Measurements from ENCODE around the gene IL9. TPM values are rescaled to one million over a fixed set of nuclear protein-coding genes. Genes with fewer than 3 reads are reported as not detected.

IL9 gene
- total and polyA plus RNA-seq, 2 experiments from 2014 or later, result not detected

- TF ChIP-seq EZH2phosphoT487 (IDR thresholded peaks at IDR 0.05; ENCODE audit: low read depth, severe bottlenecking, unreplicated experiment), result no peak
- Histone ChIP-seq H3K4me2 (no peak overlapping the region), H3K79me2 (no peaks in the 10 kb centered on the region), H3K27ac (no peak overlapping the region), H4K20me1 (ENCODE audit: insufficient read depth, poor library complexity, severe bottlenecking) (no peaks in the 10 kb centered on the region), H3K27me3 (no peaks in the 10 kb centered on the region), H2AFZ (no peak overlapping the region), H3K4me3 (no peak overlapping the region), H3K36me3 (replicated peaks; ENCODE audit: insufficient read depth, low read depth) (no peaks in the 10 kb centered on the region), H3K4me1 (ENCODE audit: insufficient read depth) (peaks cover 7% of the 10 kb centered on the region), H3K9me3 (ENCODE audit: low read depth) (no peaks in the 10 kb centered on the region), H3K9me2 (replicated peaks; ENCODE audit: insufficient read depth) (no peaks in the 10 kb centered on the region)
- WGBS (ENCODE audit: low lambda C conversion rate, missing lambda C conversion rate), result 81% methylated on average over 3 of the region's 3 CpGs
- no peak for DNase-seq (ENCODE audit: low spot score)
These were observed 21.2 kb downstream of the IL9 start for GRCh38 chr5:135874461-135874860.

GRCh38 chr5:135873831-135874230 lies 21.8 kb downstream of the IL9 start:
- H3K9me3 ChIP-seq (ENCODE audit: low read depth), result no peaks in the 10 kb centered on the region
- WGBS (ENCODE audit: low lambda C conversion rate, missing lambda C conversion rate), result 84% methylated on average over 5 of the region's 5 CpGs
- no peaks in the 10 kb centered on the region for H4K20me1 ChIP-seq (ENCODE audit: insufficient read depth, poor library complexity, severe bottlenecking)
- H3K27me3 ChIP-seq, result no peaks in the 10 kb centered on the region
- no peak overlapping the region for H3K27ac ChIP-seq
- H3K79me2 ChIP-seq, result no peaks in the 10 kb centered on the region
- TF ChIP-seq EZH2 (IDR thresholded peaks at IDR 0.05; ENCODE audit: borderline replicate concordance) (no peak), EZH2phosphoT487 (IDR thresholded peaks at IDR 0.05; ENCODE audit: low read depth, severe bottlenecking, unreplicated experiment) (no peak), CTCF (IDR thresholded peaks at IDR 0.05; ENCODE audit: poor library complexity) (no peak)
- H3K9me2 ChIP-seq (replicated peaks; ENCODE audit: insufficient read depth), result no peaks in the 10 kb centered on the region
- DNase-seq (ENCODE audit: low spot score), result no peak
- H3K4me2 ChIP-seq, result no peak overlapping the region
- no peak overlapping the region for H2AFZ ChIP-seq
- no peak overlapping the region for H3K4me3 ChIP-seq
- H3K36me3 ChIP-seq (replicated peaks; ENCODE audit: insufficient read depth, low read depth), result no peaks in the 10 kb centered on the region
- H3K4me1 ChIP-seq (ENCODE audit: insufficient read depth), result peaks cover 7% of the 10 kb centered on the region

- WGBS (ENCODE audit: low lambda C conversion rate, missing lambda C conversion rate), result 92% methylated on average over 11 of the region's 11 CpGs
- DNase-seq (ENCODE audit: low spot score), result no peak
- Histone ChIP-seq H3K27me3 (no peaks in the 10 kb centered on the region), H2AFZ (no peak overlapping the region), H3K9me2 (replicated peaks; ENCODE audit: insufficient read depth) (no peaks in the 10 kb centered on the region), H3K4me2 (no peak overlapping the region), H3K4me1 (ENCODE audit: insufficient read depth) (no peaks in the 10 kb centered on the region), H3K9me3 (ENCODE audit: low read depth) (no peaks in the 10 kb centered on the region), H3K79me2 (no peaks in the 10 kb centered on the region), H4K20me1 (ENCODE audit: insufficient read depth, poor library complexity, severe bottlenecking) (no peaks in the 10 kb centered on the region), H3K27ac (no peak overlapping the region), H3K36me3 (replicated peaks; ENCODE audit: insufficient read depth, low read depth) (no peaks in the 10 kb centered on the region), H3K4me3 (no peak overlapping the region)
- TF ChIP-seq CTCF (IDR thresholded peaks at IDR 0.05; ENCODE audit: poor library complexity) (no peak), EZH2 (IDR thresholded peaks at IDR 0.05; ENCODE audit: borderline replicate concordance) (no peak), EZH2phosphoT487 (IDR thresholded peaks at IDR 0.05; ENCODE audit: low read depth, severe bottlenecking, unreplicated experiment) (no peak)
These were observed 24.2 kb downstream of the IL9 start for GRCh38 chr5:135871268-135871915.

GRCh38 chr5:135869935-135870334 lies 25.7 kb downstream of the IL9 start:
- Histone ChIP-seq H3K79me2 (no peaks in the 10 kb centered on the region), H3K4me3 (no peak overlapping the region), H3K9me2 (replicated peaks; ENCODE audit: insufficient read depth) (no peaks in the 10 kb centered on the region), H4K20me1 (ENCODE audit: insufficient read depth, poor library complexity, severe bottlenecking) (no peaks in the 10 kb centered on the region), H3K27ac (peak overlapping the region; percentile 72), H3K27me3 (no peaks in the 10 kb centered on the region), H3K4me2 (peak overlapping the region; percentile 17), H2AFZ (no peak overlapping the region), H3K36me3 (replicated peaks; ENCODE audit: insufficient read depth, low read depth) (no peaks in the 10 kb centered on the region), H3K4me1 (ENCODE audit: insufficient read depth) (no peaks in the 10 kb centered on the region), H3K9me3 (ENCODE audit: low read depth) (no peaks in the 10 kb centered on the region)
- DNase-seq (ENCODE audit: low spot score), result no peak
- TF ChIP-seq EZH2phosphoT487 (IDR thresholded peaks at IDR 0.05; ENCODE audit: low read depth, severe bottlenecking, unreplicated experiment), result no peak
- no peak for TF ChIP-seq EZH2 (IDR thresholded peaks at IDR 0.05; ENCODE audit: borderline replicate concordance)
- no peak for TF ChIP-seq CTCF (IDR thresholded peaks at IDR 0.05; ENCODE audit: poor library complexity)
- 78% methylated on average over 3 of the region's 3 CpGs for WGBS (ENCODE audit: low lambda C conversion rate, missing lambda C conversion rate)

All from hepatocyte (in vitro differentiated cells).